ENCODE data around the gene NLRP10.

NLRP10 gene

GRCh38 chr11:8006349-8006977, 41.2 kb upstream of the NLRP10 start:
- Histone ChIP-seq H3K4me1 (ENCODE audit: control insufficient read depth, insufficient read depth, low read length) (no peaks in the 10 kb centered on the region), H3K9me3 (ENCODE audit: control insufficient read depth, insufficient read depth, low read depth, low read length) (no peaks in the 10 kb centered on the region), H3K36me3 (ENCODE audit: control insufficient read depth in 2 of 2, insufficient read depth in 1 of 2, low read length in 2 of 2) (no peaks in the 10 kb centered on the region), H3K27ac (ENCODE audit: extremely low read depth, low read depth, low read length) (no peak overlapping the region), H3K4me3 (ENCODE audit: low read depth, low read length) (no peak overlapping the region)
- ChIA-PET CTCF (interaction anchor here (0.5 to 11.0 kb wide), 51 partner anchors 9 to 955 kb away, joined by 3 to 532 read pairs (median 4); partner anchors contain the start of genes EIF3F, LMO1 and TUB), POLR2A (interaction anchor here (0.6 to 1.0 kb wide), 3 partner anchors 19 to 93 kb away, joined by 4 to 5 read pairs (median 4); partner anchors contain the start of gene EIF3F)
- peak; percentile 94 for TF ChIP-seq ZNF654 (tag by site-specific recombination; IDR thresholded peaks at IDR 0.05; ENCODE audit: low read depth)
- 0 out of 2 replicates have a peak, but pooled peaks have one; percentile 13 for TF ChIP-seq IKZF3 (tag by site-specific recombination; IDR thresholded peaks at IDR 0.05)
- TF ChIP-seq ZSCAN30 (tag by site-specific recombination; IDR thresholded peaks at IDR 0.05), result 0 out of 2 replicates have a peak, but pooled peaks have one; percentile 29
- peak; percentile 58 for TF ChIP-seq ZNF660 (tag by site-specific recombination; IDR thresholded peaks at IDR 0.05)
- no peak for TF ChIP-seq ZNF514 (tag by site-specific recombination; IDR thresholded peaks at IDR 0.05)
- no peak for TF ChIP-seq TSHZ1 (tag by site-specific recombination; IDR thresholded peaks at IDR 0.05; ENCODE audit: borderline replicate concordance)
- TF ChIP-seq INSM2 (tag by site-specific recombination; IDR thresholded peaks at IDR 0.05), result 0 out of 2 replicates have a peak, but pooled peaks have one; percentile 26
- TF ChIP-seq, protein P1, sequence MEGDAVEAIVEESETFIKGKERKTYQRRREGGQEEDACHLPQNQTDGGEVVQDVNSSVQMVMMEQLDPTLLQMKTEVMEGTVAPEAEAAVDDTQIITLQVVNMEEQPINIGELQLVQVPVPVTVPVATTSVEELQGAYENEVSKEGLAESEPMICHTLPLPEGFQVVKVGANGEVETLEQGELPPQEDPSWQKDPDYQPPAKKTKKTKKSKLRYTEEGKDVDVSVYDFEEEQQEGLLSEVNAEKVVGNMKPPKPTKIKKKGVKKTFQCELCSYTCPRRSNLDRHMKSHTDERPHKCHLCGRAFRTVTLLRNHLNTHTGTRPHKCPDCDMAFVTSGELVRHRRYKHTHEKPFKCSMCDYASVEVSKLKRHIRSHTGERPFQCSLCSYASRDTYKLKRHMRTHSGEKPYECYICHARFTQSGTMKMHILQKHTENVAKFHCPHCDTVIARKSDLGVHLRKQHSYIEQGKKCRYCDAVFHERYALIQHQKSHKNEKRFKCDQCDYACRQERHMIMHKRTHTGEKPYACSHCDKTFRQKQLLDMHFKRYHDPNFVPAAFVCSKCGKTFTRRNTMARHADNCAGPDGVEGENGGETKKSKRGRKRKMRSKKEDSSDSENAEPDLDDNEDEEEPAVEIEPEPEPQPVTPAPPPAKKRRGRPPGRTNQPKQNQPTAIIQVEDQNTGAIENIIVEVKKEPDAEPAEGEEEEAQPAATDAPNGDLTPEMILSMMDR (tag by site-specific recombination; IDR thresholded peaks at IDR 0.05), result peak; percentile 68
- no peak for TF ChIP-seq ZNF555 (tag by site-specific recombination; conservative IDR thresholded peaks at IDR 0.05)

- H3K4me1 ChIP-seq (ENCODE audit: control insufficient read depth, insufficient read depth, low read length), result no peaks in the 10 kb centered on the region
- H3K36me3 ChIP-seq (ENCODE audit: control insufficient read depth in 2 of 2, insufficient read depth in 1 of 2, low read length in 2 of 2), result peaks cover 0 to 1% of the 10 kb centered on the region in 2 experiments; a peak in 1 of 3 replicates
- H3K4me3 ChIP-seq (ENCODE audit: low read depth, low read length), result no peak overlapping the region
- ChIA-PET POLR2A (no interaction called here), CTCF (interaction anchor here (0.8 to 11.0 kb wide), 25 partner anchors 11 to 956 kb away, joined by 3 to 532 read pairs (median 7); partner anchors contain the start of genes EIF3F, LMO1 and TUB)
- no peaks in the 10 kb centered on the region for H3K9me3 ChIP-seq (ENCODE audit: control insufficient read depth, insufficient read depth, low read depth, low read length)
- H3K27ac ChIP-seq (ENCODE audit: extremely low read depth, low read depth, low read length), result no peak overlapping the region
- TF ChIP-seq ZNF792 (tag by site-specific recombination; IDR thresholded peaks at IDR 0.05), result no peak
- no peak for TF ChIP-seq ZNF623 (tag by site-specific recombination; IDR thresholded peaks at IDR 0.05)
- TF ChIP-seq, protein P2, sequence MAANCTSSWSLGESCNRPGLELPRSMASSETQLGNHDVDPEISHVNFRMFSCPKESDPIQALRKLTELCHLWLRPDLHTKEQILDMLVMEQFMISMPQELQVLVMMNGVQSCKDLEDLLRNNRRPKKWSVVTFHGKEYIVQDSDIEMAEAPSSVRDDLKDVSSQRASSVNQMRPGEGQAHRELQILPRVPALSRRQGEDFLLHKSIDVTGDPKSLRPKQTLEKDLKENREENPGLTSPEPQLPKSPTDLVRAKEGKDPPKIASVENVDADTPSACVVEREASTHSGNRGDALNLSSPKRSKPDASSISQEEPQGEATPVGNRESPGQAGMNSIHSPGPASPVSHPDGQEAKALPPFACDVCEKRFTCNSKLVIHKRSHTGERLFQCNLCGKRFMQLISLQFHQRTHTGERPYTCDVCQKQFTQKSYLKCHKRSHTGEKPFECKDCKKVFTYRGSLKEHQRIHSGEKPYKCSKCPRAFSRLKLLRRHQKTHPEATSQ (tag by site-specific recombination; IDR thresholded peaks at IDR 0.05), result no peak
- TF ChIP-seq ZNF121 (tag by site-specific recombination; IDR thresholded peaks at IDR 0.05), result no peak
- TF ChIP-seq IKZF3 (tag by site-specific recombination; IDR thresholded peaks at IDR 0.05), result no peak
- TF ChIP-seq REST (tag by site-specific recombination; IDR thresholded peaks at IDR 0.05), result no peak
- TF ChIP-seq ZNF670 (tag by site-specific recombination; IDR thresholded peaks at IDR 0.05; ENCODE audit: low read depth), result no peak
- no peak for TF ChIP-seq ZBTB17 (tag by site-specific recombination; IDR thresholded peaks at IDR 0.05)
- no peak for TF ChIP-seq ZNF501 (tag by site-specific recombination; IDR thresholded peaks at IDR 0.05)
- TF ChIP-seq ZSCAN30 (tag by site-specific recombination; IDR thresholded peaks at IDR 0.05), result no peak
- no peak for TF ChIP-seq ZNF664 (tag by site-specific recombination; IDR thresholded peaks at IDR 0.05)
- no peak for TF ChIP-seq ZNF510 (tag by site-specific recombination; IDR thresholded peaks at IDR 0.05; ENCODE audit: insufficient replicate concordance)
Measured at GRCh38 chr11:8005556-8005955, 40.3 kb upstream of the NLRP10 start.

Measured in HEK293 (cell line).